PC-9 (cell line): ENCODE data around the gene SACS. TPM values are rescaled to one million over a fixed set of nuclear protein-coding genes. Genes with fewer than 3 reads are reported as not detected.

Source experiments
- BruUV-seq: library from RNA; stranded (reverse); fragments of 400-500 nt; replicated peaks from 2 replicates; lab custom pipeline; 2021; lab: Mats Ljungman, UMichigan
- CTCF ChIA-PET: fragments of 300-600 bp; sonication (Branson Sonifier 250); formaldehyde crosslinking; loops from one replicate; lab custom pipeline; 2022; ENCODE audit warnings: antibody characterized with exemption; lab: Charles Lee
- POLR2A ChIA-PET: fragments of 300-600 bp; sonication (Branson Sonifier 250); formaldehyde crosslinking; loops from one replicate; lab custom pipeline; 2022; ENCODE audit warnings: antibody characterized with exemption; ENCODE audit not compliant: unreplicated experiment; lab: Charles Lee
- DNase-seq, 2 experiments: peaks; one replicate each; pipeline versions ENCODE4 v3.0.0 to v3.0.0-alpha.2; 2015 to 2022; ENCODE audit warnings: mixed read lengths in 1 of 2
- H2AFZ ChIP-seq: fragments of 200-600 bp; sonication (generic); 2 replicates; pipeline ENCODE4 v1.8.1; 2017; ENCODE audit warnings: antibody characterized with exemption
- H3F3A ChIP-seq: fragments of 200-600 bp; sonication (generic); 2 replicates; pipeline ENCODE4 v1.8.1; 2017; ENCODE audit warnings: antibody characterized with exemption, mild to moderate bottlenecking, low read depth; ENCODE audit not compliant: insufficient read depth
- H3K27ac ChIP-seq: fragments of 200-600 bp; sonication (generic); 2 replicates; pipeline ENCODE4 v1.6.1; 2016; ENCODE audit warnings: mixed run types
- H3K27me3 ChIP-seq: fragments of 200-600 bp; sonication (generic); 2 replicates; pipeline ENCODE4 v1.6.1; 2016; ENCODE audit warnings: low read depth, mixed run types; ENCODE audit not compliant: insufficient read depth
- H3K36me3 ChIP-seq: fragments of 200-600 bp; sonication (generic); 2 replicates; pipeline ENCODE4 v1.6.1; 2016; ENCODE audit warnings: low read depth, mixed run types
- H3K4me1 ChIP-seq: fragments of 200-600 bp; sonication (generic); replicated peaks from 2 replicates; pipeline ENCODE4 v1.6.1; 2016; ENCODE audit warnings: mixed run types; ENCODE audit not compliant: insufficient read depth
- H3K4me2 ChIP-seq: fragments of 200-600 bp; sonication (generic); 2 replicates; pipeline ENCODE4 v1.6.1; 2017; ENCODE audit warnings: mixed run types
- H3K4me3 ChIP-seq: fragments of 200-600 bp; sonication (generic); 2 replicates; pipeline ENCODE4 v1.6.1; 2016; ENCODE audit warnings: mixed run types
- H3K79me2 ChIP-seq: fragments of 200-600 bp; sonication (generic); 2 replicates; pipeline ENCODE4 v1.6.1; 2017; ENCODE audit warnings: low read depth, mixed run types
- H3K9me2 ChIP-seq: fragments of 200-600 bp; sonication (generic); 2 replicates; pipeline ENCODE4 v1.8.1; 2017; ENCODE audit warnings: mild to moderate bottlenecking; ENCODE audit not compliant: insufficient read depth
- H3K9me3 ChIP-seq: fragments of 200-600 bp; sonication (generic); 2 replicates; pipeline ENCODE4 v1.8.1; 2016; ENCODE audit warnings: low read depth; ENCODE audit not compliant: insufficient read depth
- H4K20me1 ChIP-seq: fragments of 200-600 bp; sonication (generic); 2 replicates; pipeline ENCODE4 v1.8.1; 2017; ENCODE audit not compliant: insufficient read depth
- EZH2 ChIP-seq: fragments of 200-600 bp; sonication (generic); IDR thresholded peaks from 2 replicates; pipeline ENCODE4 v1.8.0; 2017; ENCODE audit warnings: antibody characterized with exemption, low read depth
- intact Hi-C: fragments of 100-400 bp; cut with micrococcal nuclease; formaldehyde crosslinking; loops from one replicate; pipeline ENCODE4 v1.10.0; 2022; ENCODE audit not compliant: unreplicated experiment
- total RNA-seq: library from RNA; stranded (reverse); gene quantifications from 2 replicates; pipeline ENCODE4 v1.2.3, GENCODE V29; 2021
- TF ChIP-seq, protein P1 (sequence below): fragments of 200-600 bp; sonication (generic); conservative IDR thresholded peaks from 2 replicates; pipeline ENCODE4 v1.6.1; 2017; ENCODE audit warnings: mixed run types, antibody characterized with exemption, mild to moderate bottlenecking, moderate library complexity

SACS gene
- total RNA-seq, 1 experiment from 2014 or later, result 1.4 TPM

DNA sequence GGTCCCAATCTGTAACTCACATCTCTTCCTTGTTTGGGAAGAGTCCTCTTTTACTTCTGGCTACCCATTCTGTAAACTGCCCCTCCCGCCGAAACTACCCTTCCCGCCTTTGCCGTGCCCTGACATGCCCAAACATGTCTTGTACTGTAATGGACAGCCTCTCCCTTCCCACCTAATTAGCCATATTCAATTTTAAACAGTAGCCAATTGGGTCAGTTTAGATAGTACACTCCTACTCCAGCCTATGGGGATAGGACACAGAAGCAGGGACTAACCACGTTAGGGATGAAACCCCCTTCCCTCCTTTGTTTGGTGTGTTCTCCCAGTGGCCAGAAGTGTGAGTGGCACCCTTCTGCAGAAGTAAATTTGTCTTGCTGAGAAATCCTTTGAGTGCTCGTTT lies 34.2 kb downstream of the SACS start:
- Histone ChIP-seq H2AFZ (no peak overlapping the region), H3K27me3 (peaks cover 37% of the 10 kb centered on the region; the same call in 1 of the 2 replicates), H3K4me1 (no peaks in the 10 kb centered on the region), H3K4me3 (no peak overlapping the region), H3K9me2 (no peaks in the 10 kb centered on the region), H3F3A (no peaks in the 10 kb centered on the region), H3K27ac (no peak overlapping the region), H4K20me1 (no peaks in the 10 kb centered on the region), H3K36me3 (no peaks in the 10 kb centered on the region), H3K4me2 (no peak overlapping the region), H3K79me2 (no peaks in the 10 kb centered on the region), H3K9me3 (no peaks in the 10 kb centered on the region)
- intact Hi-C loops, result no loop called here
- ChIA-PET CTCF (no interaction called here), POLR2A (no interaction called here)
- no peak for DNase-seq
- BruUV-seq, result no TSS peak
- TF ChIP-seq, protein P1, sequence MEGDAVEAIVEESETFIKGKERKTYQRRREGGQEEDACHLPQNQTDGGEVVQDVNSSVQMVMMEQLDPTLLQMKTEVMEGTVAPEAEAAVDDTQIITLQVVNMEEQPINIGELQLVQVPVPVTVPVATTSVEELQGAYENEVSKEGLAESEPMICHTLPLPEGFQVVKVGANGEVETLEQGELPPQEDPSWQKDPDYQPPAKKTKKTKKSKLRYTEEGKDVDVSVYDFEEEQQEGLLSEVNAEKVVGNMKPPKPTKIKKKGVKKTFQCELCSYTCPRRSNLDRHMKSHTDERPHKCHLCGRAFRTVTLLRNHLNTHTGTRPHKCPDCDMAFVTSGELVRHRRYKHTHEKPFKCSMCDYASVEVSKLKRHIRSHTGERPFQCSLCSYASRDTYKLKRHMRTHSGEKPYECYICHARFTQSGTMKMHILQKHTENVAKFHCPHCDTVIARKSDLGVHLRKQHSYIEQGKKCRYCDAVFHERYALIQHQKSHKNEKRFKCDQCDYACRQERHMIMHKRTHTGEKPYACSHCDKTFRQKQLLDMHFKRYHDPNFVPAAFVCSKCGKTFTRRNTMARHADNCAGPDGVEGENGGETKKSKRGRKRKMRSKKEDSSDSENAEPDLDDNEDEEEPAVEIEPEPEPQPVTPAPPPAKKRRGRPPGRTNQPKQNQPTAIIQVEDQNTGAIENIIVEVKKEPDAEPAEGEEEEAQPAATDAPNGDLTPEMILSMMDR, result no peak
- TF ChIP-seq EZH2, result no peak

GRCh38 chr13:23394821-23395220 lies 38.7 kb downstream of the SACS start:
- no peaks in the 10 kb centered on the region for H3K79me2 ChIP-seq
- BruUV-seq, result no TSS peak

GRCh38 chr13:23392925-23393645 lies 40.4 kb downstream of the SACS start:
- ChIA-PET CTCF (no interaction called here), POLR2A (no interaction called here)
- no peaks in the 10 kb centered on the region for H3F3A ChIP-seq
- no peak for DNase-seq
- no peaks in the 10 kb centered on the region for H3K4me1 ChIP-seq
- H4K20me1 ChIP-seq, result no peaks in the 10 kb centered on the region
- H3K27ac ChIP-seq, result no peak overlapping the region
- H3K9me3 ChIP-seq, result no peaks in the 10 kb centered on the region; the same call in 1 of the 2 replicates
- H2AFZ ChIP-seq, result no peak overlapping the region
- H3K4me2 ChIP-seq, result no peak overlapping the region
- no peaks in the 10 kb centered on the region for H3K79me2 ChIP-seq
- no TSS peak for BruUV-seq
- H3K9me2 ChIP-seq, result no peaks in the 10 kb centered on the region
- H3K36me3 ChIP-seq, result no peaks in the 10 kb centered on the region
- H3K27me3 ChIP-seq, result peaks cover 43% of the 10 kb centered on the region
- no peak for TF ChIP-seq EZH2
- intact Hi-C loops, result no loop called here
- no peak overlapping the region for H3K4me3 ChIP-seq

More at GRCh38 chr13:23394821-23395220, 38.7 kb downstream of the SACS start:
- H3K27ac ChIP-seq, result no peak overlapping the region
- H3K4me2 ChIP-seq, result no peak overlapping the region
- no peaks in the 10 kb centered on the region; the same call in 1 of the 2 replicates for H3K9me3 ChIP-seq
- no peak overlapping the region for H2AFZ ChIP-seq
- no peaks in the 10 kb centered on the region for H4K20me1 ChIP-seq
- POLR2A ChIA-PET, result no interaction called here
- no peaks in the 10 kb centered on the region for H3F3A ChIP-seq
- H3K36me3 ChIP-seq, result no peaks in the 10 kb centered on the region
- no peaks in the 10 kb centered on the region for H3K9me2 ChIP-seq
- H3K4me3 ChIP-seq, result no peak overlapping the region
- TF ChIP-seq, protein P1, result no peak
- no peak for TF ChIP-seq EZH2
- CTCF ChIA-PET, result no interaction called here
- peaks cover 40% of the 10 kb centered on the region for H3K27me3 ChIP-seq
- DNase-seq, result no peak
- intact Hi-C loops, result no loop called here
- no peaks in the 10 kb centered on the region for H3K4me1 ChIP-seq
